ENCODE measurements around the gene PCBP3. TPM values are rescaled to one million over a fixed set of nuclear protein-coding genes. Genes with fewer than 3 reads are reported as not detected.

The PCBP3 gene
- total RNA-seq, 2 experiments from 2014 or later, result 3.4 to 3.8 TPM

GRCh38 chr21:45766055-45766454, 122.5 kb downstream of the PCBP3 start:
- Mint-ChIP-seq H3K36me3 (ENCODE audit: low read depth) (no peaks in the 10 kb centered on the region), H3K4me1 (ENCODE audit: low read depth) (peaks cover 49% of the 10 kb centered on the region), H3K4me3 (no peak overlapping the region), H3K27ac (peak overlapping the region; percentile 94), H3K27me3 (no peaks in the 10 kb centered on the region), H3K9me3 (no peaks in the 10 kb centered on the region)
- H3K27ac ChIP-seq (ENCODE audit: low read depth in 1 of 2, low read length in 2 of 2), result no peak overlapping the region
- ChIA-PET POLR2A (interaction anchor here (1.2 kb wide), 1 partner anchor 11 kb away, joined by 3 read pairs; no protein-coding TSS in a partner anchor), CTCF (no interaction called here)
- intact Hi-C loops (cut with DNase I, micrococcal nuclease), result loop anchor here in 1 of 2 experiments (10.0 kb wide), 3 partner anchors 49 to 151 kb away; partner anchors contain the start of gene PCBP3
- H3K36me3 ChIP-seq (ENCODE audit: insufficient read depth, low read length), result no peaks in the 10 kb centered on the region
- H3K27me3 ChIP-seq (ENCODE audit: control insufficient read depth in 1 of 2, insufficient read depth in 2 of 2, low read length in 2 of 2), result no peaks in the 10 kb centered on the region
- ATAC-seq (ENCODE audit: poor library complexity), result no peak
- TF ChIP-seq CTCF (IDR thresholded peaks at IDR 0.05), result no peak
- H3K4me3 ChIP-seq (ENCODE audit: low read length), result no peak overlapping the region
- no peak for DNase-seq
- no peaks in the 10 kb centered on the region for H3K9me3 ChIP-seq (ENCODE audit: control insufficient read depth in 1 of 2, insufficient read depth in 1 of 2, low read length in 2 of 2)
- H3K4me1 ChIP-seq (ENCODE audit: insufficient read depth, low read length), result peaks cover 30% of the 10 kb centered on the region

GRCh38 chr21:45766501-45766900, 123.0 kb downstream of the PCBP3 start:
- ATAC-seq (ENCODE audit: poor library complexity) (no peak), DNase-seq (no peak)
- Histone ChIP-seq H3K4me1 (ENCODE audit: insufficient read depth, low read length) (peaks cover 30% of the 10 kb centered on the region), H3K9me3 (ENCODE audit: control insufficient read depth in 1 of 2, insufficient read depth in 1 of 2, low read length in 2 of 2) (no peaks in the 10 kb centered on the region), H3K4me3 (ENCODE audit: low read length) (no peak overlapping the region), H3K27ac (ENCODE audit: low read depth in 1 of 2, low read length in 2 of 2) (no peak overlapping the region), H3K27me3 (ENCODE audit: control insufficient read depth in 1 of 2, insufficient read depth in 2 of 2, low read length in 2 of 2) (no peaks in the 10 kb centered on the region), H3K36me3 (ENCODE audit: insufficient read depth, low read length) (no peaks in the 10 kb centered on the region)
- ChIA-PET POLR2A (interaction anchor here (1.2 kb wide), 1 partner anchor 12 kb away, joined by 3 read pairs; no protein-coding TSS in a partner anchor), CTCF (no interaction called here)
- no peak overlapping the region for H3K4me3 Mint-ChIP-seq
- no peaks in the 10 kb centered on the region for H3K9me3 Mint-ChIP-seq
- no peaks in the 10 kb centered on the region for H3K36me3 Mint-ChIP-seq (ENCODE audit: low read depth)
- H3K4me1 Mint-ChIP-seq (ENCODE audit: low read depth), result peaks cover 49% of the 10 kb centered on the region
- TF ChIP-seq CTCF (IDR thresholded peaks at IDR 0.05), result no peak
- no peaks in the 10 kb centered on the region for H3K27me3 Mint-ChIP-seq
- peak overlapping the region; percentile 94 for H3K27ac Mint-ChIP-seq
- intact Hi-C loops (cut with DNase I, micrococcal nuclease), result loop anchor here in 1 of 2 experiments (10.0 kb wide), 3 partner anchors 48 to 152 kb away; partner anchors contain the start of gene PCBP3

- H3K4me3 Mint-ChIP-seq, result peak overlapping the region; percentile 73
- DNase-seq, result peak in 10 of 14 experiments; percentile 17 to 62 (median 29)
- Histone ChIP-seq H3K4me1 (ENCODE audit: insufficient read depth, low read length) (peaks cover 30% of the 10 kb centered on the region), H3K27ac (ENCODE audit: low read depth in 1 of 2, low read length in 2 of 2) (no peak overlapping the region), H3K27me3 (ENCODE audit: control insufficient read depth in 1 of 2, insufficient read depth in 2 of 2, low read length in 2 of 2) (no peaks in the 10 kb centered on the region), H3K36me3 (ENCODE audit: insufficient read depth, low read length) (no peaks in the 10 kb centered on the region), H3K4me3 (ENCODE audit: low read length) (no peak overlapping the region), H3K9me3 (ENCODE audit: control insufficient read depth in 1 of 2, insufficient read depth in 1 of 2, low read length in 2 of 2) (no peaks in the 10 kb centered on the region)
- intact Hi-C loops (cut with DNase I, micrococcal nuclease), result loop anchor here in 1 of 2 experiments (10.0 kb wide), 3 partner anchors 47 to 153 kb away; partner anchors contain the start of gene PCBP3
- peaks cover 49% of the 10 kb centered on the region for H3K4me1 Mint-ChIP-seq (ENCODE audit: low read depth)
- ChIA-PET POLR2A (interaction anchor here (1.2 kb wide), 1 partner anchor 12 kb away, joined by 3 read pairs; no protein-coding TSS in a partner anchor), CTCF (no interaction called here)
- peak overlapping the region; percentile 94 for H3K27ac Mint-ChIP-seq
- peak; percentile 79 for ATAC-seq (ENCODE audit: poor library complexity)
- no peaks in the 10 kb centered on the region for H3K36me3 Mint-ChIP-seq (ENCODE audit: low read depth)
- no peaks in the 10 kb centered on the region for H3K27me3 Mint-ChIP-seq
- no peaks in the 10 kb centered on the region for H3K9me3 Mint-ChIP-seq
- TF ChIP-seq CTCF (IDR thresholded peaks at IDR 0.05), result no peak
These were observed 123.8 kb downstream of the PCBP3 start for GRCh38 chr21:45767071-45768006.

All from CD4-positive, alpha-beta T cell (primary cell).